ENCODE data around the gene SLC9C1. TPM values are rescaled to one million over a fixed set of nuclear protein-coding genes. Genes with fewer than 3 reads are reported as not detected.

The SLC9C1 gene
- total RNA-seq: not detected in 2 replicates

DNA sequence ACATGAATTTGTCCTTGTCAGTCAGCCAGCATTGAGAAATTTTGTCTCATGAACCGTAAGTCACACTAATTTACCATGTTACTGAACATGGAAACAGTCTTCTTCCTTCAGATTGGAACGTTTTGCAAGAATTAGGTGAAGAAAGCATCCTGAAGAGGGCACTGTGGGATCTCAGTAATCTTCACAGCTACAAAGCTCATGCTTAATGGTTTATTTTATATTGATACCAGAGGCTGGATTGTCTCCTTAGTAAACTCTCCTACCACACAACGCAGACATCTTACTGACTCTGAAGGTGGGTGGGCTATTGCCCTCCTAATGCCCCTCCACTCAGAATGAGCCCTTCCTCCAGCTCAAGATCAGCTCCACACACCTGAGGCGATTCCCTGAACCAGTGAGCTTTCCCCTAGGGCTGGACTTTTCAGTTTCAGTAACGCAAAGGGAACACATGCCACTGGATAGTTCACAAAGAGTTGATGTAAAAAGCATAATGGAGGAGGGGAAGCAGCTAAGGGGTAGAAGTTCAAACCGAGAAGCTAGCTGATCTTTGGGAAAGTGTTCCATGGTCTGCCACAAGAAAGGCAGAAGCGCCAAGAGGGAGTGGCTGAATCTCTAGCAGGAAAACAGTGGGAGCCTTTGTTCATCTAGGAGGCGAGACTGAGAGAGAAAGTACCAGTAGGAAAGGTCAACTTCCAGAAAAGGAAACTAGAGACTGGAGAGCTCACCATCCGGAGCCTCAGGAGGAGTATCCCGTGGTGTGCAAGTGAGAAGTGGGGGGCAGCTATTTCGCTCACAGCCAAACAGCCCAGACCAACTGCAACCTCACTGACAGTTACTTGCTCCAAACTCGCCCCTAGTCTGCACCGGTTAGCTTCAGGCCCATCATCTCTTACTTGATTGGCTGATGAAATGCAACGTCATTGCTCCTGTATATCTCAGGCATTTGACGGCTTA lies at the start of gene SLC9C1:
Gene SLC9C1, minus strand, starts transcription at position 849 of the 954 bp plus-strand sequence. CDS start 7,425 bp downstream, outside the sequence.

DNA sequence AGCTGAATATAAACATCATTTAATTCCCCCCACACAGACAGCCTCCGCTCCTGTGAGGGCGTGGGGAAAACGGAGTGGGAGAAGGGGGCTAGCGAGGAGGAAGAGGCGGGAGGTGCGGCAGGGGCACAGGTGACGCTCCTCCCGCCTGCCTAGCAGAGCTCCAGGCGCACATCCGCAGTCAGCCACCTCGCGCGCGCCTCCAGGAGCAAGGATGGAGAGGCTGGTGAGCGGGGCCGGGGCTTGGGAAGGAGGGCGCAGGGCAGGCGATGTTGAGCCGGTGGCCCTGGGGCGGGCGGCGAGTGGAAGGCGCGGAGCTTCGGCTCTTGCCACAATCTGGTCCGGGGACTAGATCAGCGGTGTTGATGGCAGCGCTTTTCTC lies 39.0 kb upstream of the SLC9C1 start, which contains the start of gene CD200:
Gene CD200, plus strand, starts transcription at position 155 of the 379 bp plus-strand sequence. Its CDS starts 57 bp downstream, at position 212.

DNA sequence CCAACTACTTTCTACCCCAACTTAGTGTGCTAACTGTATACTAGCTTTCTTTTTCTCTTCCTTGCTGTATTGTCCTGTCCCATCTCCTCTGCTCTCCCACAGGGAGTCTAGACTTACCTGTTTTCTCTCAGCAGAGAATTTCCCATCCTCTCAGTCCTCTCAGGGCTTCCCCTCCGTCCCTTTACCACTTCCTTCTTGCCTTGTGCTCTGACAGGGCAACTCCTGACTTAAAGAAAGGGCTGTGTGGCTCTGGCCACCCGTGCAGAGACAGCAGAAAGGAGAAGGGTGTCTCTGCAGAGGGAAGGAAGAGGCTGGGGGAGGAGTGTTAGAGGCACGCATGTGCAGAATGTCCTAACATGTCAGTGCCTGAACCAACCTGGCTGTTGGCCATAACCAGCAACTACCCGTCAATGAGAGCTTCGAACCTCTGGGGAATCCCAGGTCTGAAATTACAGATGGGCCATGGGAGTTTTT lies 161.0 kb downstream of the SLC9C1 start, which contains the start of gene GCSAM:
Gene GCSAM, minus strand, starts transcription at position 274 of the 474 bp plus-strand sequence. Its CDS starts 128 bp downstream, at position 146.

Other genes with a start within 250 kb of the SLC9C1 start
- gene C3orf52, start 207.8 kb downstream of the SLC9C1 start, total RNA-seq: 7.2 and 8.8 TPM in 2 replicates
- gene GCSAM, start 161.0 kb downstream of the SLC9C1 start, total RNA-seq: 1.1 and 2.4 TPM in 2 replicates
- not detected in 2 replicates for gene CD200, start 38.9 kb upstream of the SLC9C1 start, total RNA-seq
- gene BTLA, start 205.3 kb upstream of the SLC9C1 start, total RNA-seq: not detected in 2 replicates